HepG2 (cell line): Measurements from ENCODE around the gene CAMTA1. TPM values are rescaled to one million over a fixed set of nuclear protein-coding genes. Genes with fewer than 3 reads are reported as not detected.

ENCODE experiments used
- ATAC-seq: fragments of 200-7000 bp; cut with Tn5 transposase; 3 replicates; pipeline ENCODE4 v1.9.1; 2020; ENCODE audit warnings: mild to moderate bottlenecking, moderate library complexity
- BruUV-seq: library from RNA; stranded (reverse); fragments of 400-500 nt; replicated peaks from 2 replicates; lab custom pipeline; 2021; lab: Mats Ljungman, UMichigan
- CTCF ChIA-PET: fragments of 300-600 bp; formaldehyde crosslinking; extraction: SDS; loops from one replicate; lab custom pipeline; 2021; ENCODE audit warnings: low total read pairs, inconsistent platforms, low intra/inter-chr PET ratio; lab: Yijun Ruan, JAX
- POLR2A ChIA-PET: fragments of 350-600 bp; sonication (Branson Sonifier 250); formaldehyde crosslinking; loops from one replicate; lab custom pipeline; 2020; ENCODE audit warnings: antibody characterized with exemption, inconsistent platforms; lab: Yijun Ruan, JAX
- DNase-seq: peaks from one replicate; pipeline ENCODE4 v3.0.0-alpha.2; 2015; ENCODE audit warnings: low spot score
- FAIRE-seq: peaks from 3 replicates; lab custom pipeline; 2011; peaks lifted over from hg19 to GRCh38; lab: Jason Lieb, UNC
- H2AFZ ChIP-seq: one replicate; pipeline ENCODE4 v1.6.1; 2011; ENCODE audit warnings: low read length, inconsistent platforms
- H3K27ac ChIP-seq: fragments of 300-600 bp; 3 replicates; pipeline ENCODE4 v1.8.0; 2011; ENCODE audit warnings: mixed run types, mild to moderate bottlenecking, mixed read lengths, low read length, inconsistent platforms; ENCODE audit not compliant: insufficient read depth; ENCODE audit errors: extremely low read length
- H3K27me3 ChIP-seq, 2 experiments: fragments of 200-600 bp in 1 of 2; 2 replicates in 1 of 2; 3 replicates in 1 of 2; pipeline versions ENCODE4 v1.6.0 to v1.8.0; 2011; ENCODE audit warnings: low read length in 2 of 2, mild to moderate bottlenecking in 2 of 2, moderate library complexity in 2 of 2, inconsistent platforms in 1 of 2; ENCODE audit not compliant: insufficient read depth in 2 of 2, control insufficient read depth in 1 of 2
- H3K36me3 ChIP-seq, 2 experiments: fragments of 200-600 bp in 1 of 2; replicated peaks in 1 of 2; 2 replicates in 1 of 2; 3 replicates in 1 of 2; pipeline versions ENCODE4 v1.5.1 to v1.8.0; 2011; ENCODE audit warnings: low read length in 2 of 2, inconsistent platforms in 1 of 2; ENCODE audit not compliant: insufficient read depth in 2 of 2, control insufficient read depth in 1 of 2
- H3K4me1 ChIP-seq: 2 replicates; pipeline ENCODE4 v1.5.1; 2012; ENCODE audit warnings: low read length, inconsistent platforms; ENCODE audit not compliant: insufficient read depth
- H3K4me2 ChIP-seq: 2 replicates; pipeline ENCODE4 v1.6.0; 2011; ENCODE audit warnings: low read depth, low read length, inconsistent platforms
- H3K4me3 ChIP-seq, 3 experiments: fragments of 200-600 bp in 1 of 3; sonication (generic), shearing (Covaris generic) in 1 of 3; replicated peaks in 1 of 3; 2 replicates each; pipeline ENCODE4 v1.5.1; 2011 to 2016; ENCODE audit warnings: low read length in 3 of 3, inconsistent platforms in 2 of 3, low read depth in 2 of 3, mild to moderate bottlenecking in 2 of 3, control low read depth in 1 of 3, mixed read lengths in 1 of 3; ENCODE audit not compliant: insufficient read depth in 1 of 3
- H3K79me2 ChIP-seq: one replicate; pipeline ENCODE4 v1.6.1; 2011; ENCODE audit warnings: low read length, inconsistent platforms; ENCODE audit not compliant: insufficient read depth
- H3K9ac ChIP-seq: 2 replicates; pipeline ENCODE4 v1.6.0; 2011; ENCODE audit warnings: mild to moderate bottlenecking, low read depth, low read length, inconsistent platforms; ENCODE audit not compliant: insufficient read depth
- H3K9me3 ChIP-seq: 2 replicates; pipeline ENCODE4 v1.5.1; 2012; ENCODE audit warnings: mild to moderate bottlenecking, low read length
- H4K20me1 ChIP-seq: 2 replicates; pipeline ENCODE4 v1.6.0; 2011; ENCODE audit warnings: inconsistent platforms, mild to moderate bottlenecking, low read length, moderate library complexity; ENCODE audit not compliant: insufficient read depth
- ASH2L ChIP-seq: fragments of 300-600, 200-600 bp; sonication (generic); IDR thresholded peaks from 2 replicates; pipeline ENCODE4 v1.7.0; 2017; ENCODE audit warnings: low read depth, mild to moderate bottlenecking, moderate library complexity, mixed read lengths, low read length; ENCODE audit not compliant: insufficient read length
- CHD4 ChIP-seq: fragments of 200-600 bp; sonication (generic); IDR thresholded peaks from 2 replicates; pipeline ENCODE4 v1.7.0; 2017; ENCODE audit warnings: mild to moderate bottlenecking, low read length, borderline replicate concordance
- GPBP1L1 ChIP-seq: sonication (generic); formaldehyde crosslinking; IDR thresholded peaks from 2 replicates; pipeline ENCODE4 v1.5.0; 2020; ENCODE audit warnings: mild to moderate bottlenecking, missing genetic modification reagents
- IKZF4 ChIP-seq: sonication (generic); formaldehyde crosslinking; IDR thresholded peaks from 2 replicates; pipeline ENCODE4 v1.5.1; 2020; ENCODE audit warnings: borderline replicate concordance, mild to moderate bottlenecking, low read depth, missing genetic modification reagents; ENCODE audit errors: not compliant biosample characterization
- MAFF ChIP-seq: IDR thresholded peaks from 2 replicates; pipeline ENCODE4 v1.6.1; 2011; ENCODE audit warnings: low read depth, low read length, improper control_type of control experiment
- MAFK ChIP-seq, 2 experiments: IDR thresholded peaks in 1 of 2; conservative IDR thresholded peaks in 1 of 2; 2 replicates each; pipeline ENCODE4 v1.6.1; 2011; ENCODE audit warnings: improper control_type of control experiment in 2 of 2, low read length in 2 of 2
- RBAK ChIP-seq: sonication (generic); formaldehyde crosslinking; IDR thresholded peaks from 2 replicates; pipeline ENCODE4 v1.5.1; 2020; ENCODE audit warnings: mild to moderate bottlenecking, missing genetic modification reagents
- SPEN ChIP-seq: sonication (generic); formaldehyde crosslinking; IDR thresholded peaks from 2 replicates; pipeline ENCODE4 v1.5.1; 2020; ENCODE audit warnings: low read depth, mild to moderate bottlenecking, missing genetic modification reagents
- U2AF2 ChIP-seq: fragments of 200-400 bp; formaldehyde crosslinking; IDR thresholded peaks from 2 replicates; pipeline ENCODE4 v1.6.1; 2017; ENCODE audit warnings: low read depth, mild to moderate bottlenecking, low read length
- ZNF253 ChIP-seq: sonication (generic); formaldehyde crosslinking; IDR thresholded peaks from 2 replicates; pipeline ENCODE4 v1.8.0; 2022; ENCODE audit warnings: mild to moderate bottlenecking, missing genetic modification reagents, borderline replicate concordance
- ZNF333 ChIP-seq: sonication (generic); formaldehyde crosslinking; IDR thresholded peaks from 2 replicates; pipeline ENCODE4 v1.4.0; 2020; ENCODE audit warnings: mild to moderate bottlenecking, missing genetic modification reagents, borderline replicate concordance
- WGBS: methylation state at CpG from one replicate; pipeline ENCODE4 v1.1.6; 2017; ENCODE audit warnings: low lambda C conversion rate; 5-methylcytosine and 5-hydroxymethylcytosine counted together
- in situ Hi-C: cut with HindIII; loops from 2 replicates; pipeline ENCODE4 v1.10.0; 2017; ENCODE audit warnings: low pct_unique_long_range_greater_than_20kb; ENCODE audit not compliant: extremely low pct_ligation_motif_present
- intact Hi-C: fragments of 100-400 bp; cut with micrococcal nuclease; formaldehyde crosslinking; loops from one replicate; pipeline ENCODE4 v1.10.0; 2022; ENCODE audit not compliant: unreplicated experiment
- polyA plus RNA-seq, 8 experiments: library from polyadenylated mRNA; depleted of rRNA in 3 of 8; stranded (reverse) in 7 of 8; unstranded in 1 of 8; fragments of >200 nt; fragmentation: Illumina TruSeq in 4 of 8; extraction: Trizol in 4 of 8; gene quantifications; 2 replicates each; pipeline versions ENCODE4 v1.2.1 to v1.2.3, GENCODE V29; 2011 to 2016; ENCODE audit warnings: low read depth in 4 of 8, missing spikeins in 1 of 8, mixed read lengths in 1 of 8; ENCODE audit not compliant: insufficient read depth in 1 of 8
- total RNA-seq, 5 experiments: library from RNA; depleted of rRNA; stranded (reverse); fragments of >200 nt; fragmentation: Illumina TruSeq; extraction: Trizol; gene quantifications; 2 replicates each; pipeline ENCODE4 v1.2.3, GENCODE V29; 2016; ENCODE audit warnings: low read depth in 1 of 5
- TF ChIP-seq, protein P1 (sequence below): sonication (generic); formaldehyde crosslinking; IDR thresholded peaks from 2 replicates; pipeline ENCODE4 v1.8.0; 2022; ENCODE audit warnings: mild to moderate bottlenecking, missing genetic modification reagents; ENCODE audit not compliant: insufficient replicate concordance

The CAMTA1 gene
- total and polyA plus RNA-seq, 2 of the 13 experiments (the other 11 are each of a cell fraction or from before 2014, with no cell fraction given) = 25.0 to 36.4 TPM

- no peak overlapping the region for H2AFZ ChIP-seq
- TF ChIP-seq CHD4 (no peak), MAFF (peak; percentile 64), SPEN (no peak), MAFK (conservative IDR thresholded peaks at IDR 0.05 in 1 of 2, IDR thresholded peaks at IDR 0.05 in 1 of 2; ENCODE audit: low read length in 2 of 2) (peak; percentile 71 to 74), ASH2L (no peak)
- no peaks in the 10 kb centered on the region for H3K36me3 ChIP-seq
- H3K27ac ChIP-seq = no peak overlapping the region
- H3K4me2 ChIP-seq = peak overlapping the region; percentile 7; the same call in 1 of the 2 replicates
- no peak overlapping the region for H3K4me3 ChIP-seq
- H3K4me1 ChIP-seq = peaks cover 10% of the 10 kb centered on the region
- H3K9ac ChIP-seq = no peak overlapping the region
- no peaks in the 10 kb centered on the region for H3K79me2 ChIP-seq
- no TSS peak for BruUV-seq
- DNase-seq = no peak
- FAIRE-seq = no peak
- ChIA-PET CTCF (no interaction called here), POLR2A (no interaction called here)
- 60% methylated on average over 22 of the region's 25 CpGs for WGBS
- in situ Hi-C loops (no loop called here), intact Hi-C loops (no loop called here)
- no peaks in the 10 kb centered on the region for H4K20me1 ChIP-seq
- ATAC-seq = peak; percentile 38; the same call in 1 of the 3 replicates
- peaks cover 0 to 14% of the 10 kb centered on the region in 2 experiments; a peak in 3 of 5 replicates for H3K27me3 ChIP-seq
- no peaks in the 10 kb centered on the region for H3K9me3 ChIP-seq
These were observed 27.4 kb upstream of the CAMTA1 start for GRCh38 chr1:6757719-6758435.

DNA sequence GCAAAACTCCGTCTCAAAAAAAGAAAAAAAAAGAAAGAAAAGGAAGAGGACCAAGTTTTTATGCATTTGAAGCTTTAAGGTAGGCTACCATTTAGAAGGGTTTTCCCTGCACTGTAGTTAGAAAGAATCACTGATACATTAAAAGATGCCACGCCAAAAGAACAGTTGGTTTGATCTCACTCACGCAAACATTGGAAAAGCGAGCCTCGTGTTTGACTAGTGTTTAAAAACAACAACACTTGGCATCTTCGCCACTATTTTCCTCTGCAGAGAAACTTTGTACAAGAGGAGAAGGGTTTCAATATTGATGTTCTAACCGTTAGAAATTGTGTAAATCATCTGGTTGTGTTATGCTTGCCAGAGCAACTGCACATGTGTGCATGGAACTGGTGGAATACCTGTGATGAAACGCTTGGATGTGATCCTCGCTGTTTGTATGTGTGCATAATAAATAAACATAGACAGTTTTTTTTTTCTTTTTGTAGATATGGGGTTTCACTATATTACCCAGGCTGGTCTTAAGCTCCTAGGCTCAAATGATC lies 24.0 kb upstream of the CAMTA1 start:
- Histone ChIP-seq H3K4me3 (no peak overlapping the region), H3K36me3 (no peaks in the 10 kb centered on the region), H4K20me1 (no peaks in the 10 kb centered on the region), H3K9me3 (no peaks in the 10 kb centered on the region), H3K79me2 (no peaks in the 10 kb centered on the region), H3K4me2 (no peak overlapping the region), H3K9ac (no peak overlapping the region), H3K27ac (no peak overlapping the region), H3K4me1 (peaks cover 10% of the 10 kb centered on the region), H3K27me3 (peaks cover 0 to 5% of the 10 kb centered on the region in 2 experiments; a peak in 2 of 5 replicates), H2AFZ (no peak overlapping the region)
- ChIA-PET CTCF (no interaction called here), POLR2A (no interaction called here)
- FAIRE-seq (no peak), DNase-seq (no peak), ATAC-seq (no peak)
- in situ Hi-C loops (no loop called here), intact Hi-C loops (no loop called here)
- no TSS peak for BruUV-seq
- 54% methylated on average over 9 of the region's 9 CpGs for WGBS
- TF ChIP-seq U2AF2 = no peak
- no peak for TF ChIP-seq ZNF333 (CRISPR knock-in tag)
- TF ChIP-seq, protein P1, sequence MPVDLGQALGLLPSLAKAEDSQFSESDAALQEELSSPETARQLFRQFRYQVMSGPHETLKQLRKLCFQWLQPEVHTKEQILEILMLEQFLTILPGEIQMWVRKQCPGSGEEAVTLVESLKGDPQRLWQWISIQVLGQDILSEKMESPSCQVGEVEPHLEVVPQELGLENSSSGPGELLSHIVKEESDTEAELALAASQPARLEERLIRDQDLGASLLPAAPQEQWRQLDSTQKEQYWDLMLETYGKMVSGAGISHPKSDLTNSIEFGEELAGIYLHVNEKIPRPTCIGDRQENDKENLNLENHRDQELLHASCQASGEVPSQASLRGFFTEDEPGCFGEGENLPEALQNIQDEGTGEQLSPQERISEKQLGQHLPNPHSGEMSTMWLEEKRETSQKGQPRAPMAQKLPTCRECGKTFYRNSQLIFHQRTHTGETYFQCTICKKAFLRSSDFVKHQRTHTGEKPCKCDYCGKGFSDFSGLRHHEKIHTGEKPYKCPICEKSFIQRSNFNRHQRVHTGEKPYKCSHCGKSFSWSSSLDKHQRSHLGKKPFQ (CRISPR knock-in tag) = no peak
- no peak for TF ChIP-seq IKZF4 (CRISPR knock-in tag)
- no peak for TF ChIP-seq ZNF253 (CRISPR knock-in tag)
- no peak for TF ChIP-seq GPBP1L1 (CRISPR knock-in tag)
- TF ChIP-seq RBAK = no peak
